HepG2 (cell line): Measurements from ENCODE around the gene TEX47.

Source experiments
- CREM ChIP-seq, 2 experiments: sonication (generic) in 1 of 2; formaldehyde crosslinking in 1 of 2; IDR thresholded peaks; 2 replicates each; pipeline versions ENCODE4 v1.4.0 to v1.6.1; 2016 to 2020; ENCODE audit warnings: antibody characterized with exemption in 1 of 2, mild to moderate bottlenecking in 1 of 2, missing genetic modification reagents in 1 of 2
- CTCF ChIP-seq: sonication (generic); formaldehyde crosslinking; IDR thresholded peaks from 2 replicates; pipeline ENCODE4 v1.5.0; 2020; ENCODE audit warnings: mild to moderate bottlenecking, missing genetic modification reagents, moderate library complexity
- EZH2 ChIP-seq: conservative IDR thresholded peaks from 2 replicates; pipeline ENCODE4 v1.6.1; 2012; ENCODE audit warnings: mild to moderate bottlenecking, low read depth, low read length, moderate library complexity
- NFATC3 ChIP-seq: sonication (generic); formaldehyde crosslinking; IDR thresholded peaks from 2 replicates; pipeline ENCODE4 v1.5.1; 2020; ENCODE audit warnings: mild to moderate bottlenecking, missing genetic modification reagents
- NR2C2 ChIP-seq: sonication (generic); formaldehyde crosslinking; IDR thresholded peaks from 2 replicates; pipeline ENCODE4 v1.4.0; 2020; ENCODE audit warnings: missing genetic modification reagents, mild to moderate bottlenecking, moderate library complexity, borderline replicate concordance
- SALL2 ChIP-seq: sonication (generic); formaldehyde crosslinking; IDR thresholded peaks from 2 replicates; pipeline ENCODE4 v1.8.1; 2023; ENCODE audit warnings: mild to moderate bottlenecking, missing genetic modification reagents, inconsistent platforms
- SUZ12 ChIP-seq: fragments of 150-350 bp; IDR thresholded peaks from 2 replicates; pipeline ENCODE4 v1.6.1; 2014; ENCODE audit warnings: low read depth, low read length
- ZBTB1 ChIP-seq: sonication (generic); formaldehyde crosslinking; IDR thresholded peaks from 2 replicates; pipeline ENCODE4 v1.4.0; 2020; ENCODE audit warnings: missing genetic modification reagents, borderline replicate concordance

- no peak for TF ChIP-seq NFATC3 (CRISPR knock-in tag)
- no peak for TF ChIP-seq CTCF (CRISPR knock-in tag)
- no peak for TF ChIP-seq SALL2
- no peak for TF ChIP-seq NR2C2 (CRISPR knock-in tag)
- TF ChIP-seq EZH2: no peak
- no peak for TF ChIP-seq SUZ12
- TF ChIP-seq CREM (IDR thresholded peaks at IDR 0.05): no peak
- no peak for TF ChIP-seq CREM (CRISPR knock-in tag; IDR thresholded peaks at IDR 0.05)
- no peak for TF ChIP-seq ZBTB1 (CRISPR knock-in tag)
These were observed 3.2 kb downstream of the TEX47 start for GRCh38 chr7:88792361-88792760.
